GM21447 (cell line): ENCODE measurements around the gene SIRPA.

Source experiments
- ATAC-seq: cut with Tn5 transposase; IDR thresholded peaks from one replicate; pipeline ENCODE4 v1.9.1; 2021; ENCODE audit not compliant: unreplicated experiment

SIRPA gene

GRCh38 chr20:1894951-1895673 lies at the start of gene SIRPA:
SIRPA (plus strand) TSS chr20:1895407; CDS start chr20:1895448, 41 bp downstream.
- no peak for ATAC-seq

GRCh38 chr20:1845701-1846100 lies 49.5 kb upstream of the SIRPA start:
- ATAC-seq: no peak

GRCh38 chr20:1846341-1846740 lies 48.9 kb upstream of the SIRPA start:
- no peak for ATAC-seq

- no peak for ATAC-seq
Measured at GRCh38 chr20:1846876-1847275, 48.3 kb upstream of the SIRPA start.

GRCh38 chr20:1847780-1848179 lies 47.4 kb upstream of the SIRPA start:
- ATAC-seq: no peak

- no peak for ATAC-seq
Measured at GRCh38 chr20:1848373-1848772, 46.8 kb upstream of the SIRPA start.

- ATAC-seq: no peak
Measured at GRCh38 chr20:1851396-1851795, 43.8 kb upstream of the SIRPA start.

- ATAC-seq: no peak
Measured at GRCh38 chr20:1853473-1853872, 41.7 kb upstream of the SIRPA start.

GRCh38 chr20:1854246-1854645 lies 41.0 kb upstream of the SIRPA start:
- no peak for ATAC-seq

- ATAC-seq: no peak
Measured at GRCh38 chr20:1855109-1855508, 40.1 kb upstream of the SIRPA start.

GRCh38 chr20:1855690-1856089 lies 39.5 kb upstream of the SIRPA start:
- ATAC-seq: no peak

GRCh38 chr20:1856424-1856823 lies 38.8 kb upstream of the SIRPA start:
- ATAC-seq: no peak

GRCh38 chr20:1857466-1857865 lies 37.7 kb upstream of the SIRPA start:
- ATAC-seq: no peak

GRCh38 chr20:1858871-1859270 lies 36.3 kb upstream of the SIRPA start:
- ATAC-seq: no peak

- ATAC-seq: no peak
Measured at GRCh38 chr20:1860446-1860845, 34.8 kb upstream of the SIRPA start.

GRCh38 chr20:1861347-1861976 lies 33.7 kb upstream of the SIRPA start:
- no peak for ATAC-seq

- ATAC-seq: no peak
Measured at GRCh38 chr20:1861996-1862662, 33.1 kb upstream of the SIRPA start.

GRCh38 chr20:1862663-1863053 lies 32.5 kb upstream of the SIRPA start:
- ATAC-seq: no peak

- ATAC-seq: no peak
Measured at GRCh38 chr20:1863296-1863695, 31.9 kb upstream of the SIRPA start.

GRCh38 chr20:1866834-1867233 lies 28.4 kb upstream of the SIRPA start:
- ATAC-seq: no peak

GRCh38 chr20:1867495-1868260 lies 27.5 kb upstream of the SIRPA start:
- no peak for ATAC-seq
